ENCODE results near the gene SAP25.
"Not testable (repeated sequence)": the region's sequence is repeated elsewhere in the genome, so short reads cannot be mapped to it uniquely, and the experiment has no call there.

SAP25 gene

DNA sequence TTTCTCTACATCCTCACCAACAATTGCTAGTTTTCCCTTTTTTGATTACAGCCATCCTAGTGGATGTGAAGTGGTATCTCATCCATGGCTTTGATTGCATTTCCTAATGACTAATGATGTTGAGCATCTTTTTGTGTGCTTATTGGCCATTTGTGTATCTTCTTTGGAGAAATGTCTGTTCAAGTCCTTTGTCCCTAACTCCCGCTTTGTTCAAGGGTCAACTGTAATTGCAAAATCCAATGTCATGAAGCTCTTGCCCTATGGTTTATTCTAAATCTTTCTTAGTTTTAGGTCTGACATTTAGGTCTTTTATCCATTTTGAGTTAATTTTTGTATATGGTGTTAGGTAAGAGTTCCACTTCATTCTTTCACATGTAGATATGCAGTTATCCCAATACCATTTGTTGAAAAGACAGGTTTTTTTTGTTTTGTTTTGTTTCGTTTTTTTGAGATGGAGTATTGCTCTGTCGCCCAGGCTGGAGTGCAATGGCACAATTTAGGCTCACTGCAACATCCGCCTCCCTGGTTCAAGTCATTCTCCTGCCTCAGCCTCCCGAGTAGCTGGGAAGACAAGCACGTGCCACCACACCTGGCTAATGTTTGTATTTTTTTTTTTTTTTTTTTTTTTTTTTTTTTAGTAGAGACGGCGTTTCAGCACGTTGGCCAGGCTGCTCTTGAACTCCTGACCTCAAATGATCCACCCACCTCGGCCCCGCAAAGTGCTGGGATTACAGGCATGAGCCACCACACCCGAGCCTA, 45.4 kb downstream of the SAP25 start:
- not testable (repeated sequence) for FAIRE-seq

DNA sequence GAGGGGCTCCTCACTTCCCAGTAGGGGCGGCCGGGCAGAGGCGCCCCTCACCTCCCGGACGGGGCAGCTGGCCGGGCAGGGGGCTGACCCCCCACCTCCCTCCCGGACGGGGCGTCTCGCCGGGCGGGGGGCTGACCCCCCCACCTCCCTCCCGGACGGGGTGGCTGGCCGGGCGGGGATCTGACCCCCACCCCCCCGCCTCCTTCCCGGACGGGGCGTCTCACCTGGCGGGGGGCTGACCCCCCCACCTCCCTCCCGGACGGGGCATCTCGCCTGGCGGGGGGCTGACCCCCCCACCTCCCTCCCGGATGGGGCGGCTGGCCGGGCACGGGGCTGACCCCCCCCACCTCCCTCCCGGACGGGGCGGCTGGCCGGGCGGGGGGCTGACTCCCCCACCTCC, 50.5 kb downstream of the SAP25 start:
- not testable (repeated sequence) for FAIRE-seq

Data from G401.6 (cell line).